AG09309 (cell line): ENCODE measurements around the gene LAPTM4A.

ENCODE experiments used
- DNase-seq: peaks from one replicate; pipeline ENCODE4 v3.0.0-alpha.2; 2010; ENCODE audit warnings: low read depth
- H3K4me3 ChIP-seq: 2 replicates; pipeline ENCODE4 v1.5.1; 2011; ENCODE audit warnings: mild to moderate bottlenecking, low read depth, low read length, moderate library complexity; ENCODE audit not compliant: control insufficient read depth
- CTCF ChIP-seq: IDR thresholded peaks from 2 replicates; pipeline ENCODE4 v1.5.1; 2011; ENCODE audit warnings: mild to moderate bottlenecking, low read depth, low read length, inconsistent platforms; ENCODE audit not compliant: insufficient read depth, control insufficient read depth; ENCODE audit errors: missing control alignments

LAPTM4A gene

GRCh38 chr2:20034218-20034617 is 17.2 kb downstream of the LAPTM4A start:
- no peak for TF ChIP-seq CTCF
- no peak overlapping the region for H3K4me3 ChIP-seq
- DNase-seq: no peak

GRCh38 chr2:20033322-20033721 is 18.1 kb downstream of the LAPTM4A start:
- TF ChIP-seq CTCF: no peak
- no peak for DNase-seq
- no peak overlapping the region for H3K4me3 ChIP-seq

DNA sequence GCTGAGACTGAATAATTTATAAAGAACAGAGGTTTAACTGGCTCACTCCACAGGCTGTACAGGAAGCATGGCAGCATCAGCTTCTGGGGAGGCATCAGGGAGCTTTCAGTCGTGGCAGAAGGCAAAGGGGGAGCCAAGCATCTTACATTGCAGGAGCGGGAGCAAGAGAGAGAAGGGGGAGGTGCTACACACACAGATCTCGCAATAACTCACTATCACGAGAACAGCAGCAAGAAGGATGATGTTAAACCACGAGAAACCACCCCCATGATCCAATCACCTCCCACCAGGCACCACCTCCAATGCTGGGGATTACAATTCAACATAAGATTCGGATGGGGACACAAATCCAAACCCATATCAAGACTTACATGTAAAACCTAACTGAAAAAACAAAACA is 21.2 kb downstream of the LAPTM4A start:
- no peak overlapping the region for H3K4me3 ChIP-seq
- DNase-seq: no peak

DNA sequence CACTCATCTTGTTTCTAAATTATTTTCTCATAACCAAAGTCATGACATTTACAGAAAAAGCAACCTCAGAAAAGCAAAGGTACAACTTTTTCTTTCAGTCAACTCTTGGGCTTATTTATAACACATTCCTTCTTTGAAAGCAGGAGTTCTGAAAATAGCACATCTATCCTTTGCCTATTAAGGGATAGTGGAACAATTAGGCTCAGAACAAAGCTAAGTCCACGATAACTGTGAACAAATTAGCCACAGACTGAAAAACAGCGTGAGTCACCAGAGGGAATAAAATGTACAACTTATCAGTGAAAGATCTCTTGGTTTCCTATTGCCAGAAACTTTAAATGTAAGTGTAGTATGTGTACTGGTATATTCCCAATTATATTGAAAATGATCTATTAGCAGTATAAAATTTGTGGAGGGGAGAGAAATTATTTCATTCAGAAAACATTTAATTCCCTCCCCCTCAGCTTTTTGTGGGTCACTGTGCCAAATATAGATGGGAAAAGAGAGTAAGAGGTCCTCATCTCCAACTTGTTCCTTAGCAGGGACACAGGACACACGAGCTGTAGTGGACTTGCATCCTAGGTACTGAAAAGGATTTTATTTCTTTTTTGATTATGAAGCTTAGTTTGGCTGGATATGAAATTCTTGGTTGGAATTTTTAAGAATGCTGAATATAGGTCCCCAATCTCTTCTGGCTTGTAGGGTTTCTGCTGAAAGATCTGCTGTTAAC is 23.6 kb downstream of the LAPTM4A start:
- H3K4me3 ChIP-seq: no peak overlapping the region
- no peak for DNase-seq

More for the DNA sequence above, 21.2 kb downstream of the LAPTM4A start:
- no peak for TF ChIP-seq CTCF

GRCh38 chr2:20027260-20027677 is 24.2 kb downstream of the LAPTM4A start:
- no peak for DNase-seq
- H3K4me3 ChIP-seq: no peak overlapping the region
- TF ChIP-seq CTCF: no peak

More for the DNA sequence above, 23.6 kb downstream of the LAPTM4A start:
- no peak for TF ChIP-seq CTCF

DNA sequence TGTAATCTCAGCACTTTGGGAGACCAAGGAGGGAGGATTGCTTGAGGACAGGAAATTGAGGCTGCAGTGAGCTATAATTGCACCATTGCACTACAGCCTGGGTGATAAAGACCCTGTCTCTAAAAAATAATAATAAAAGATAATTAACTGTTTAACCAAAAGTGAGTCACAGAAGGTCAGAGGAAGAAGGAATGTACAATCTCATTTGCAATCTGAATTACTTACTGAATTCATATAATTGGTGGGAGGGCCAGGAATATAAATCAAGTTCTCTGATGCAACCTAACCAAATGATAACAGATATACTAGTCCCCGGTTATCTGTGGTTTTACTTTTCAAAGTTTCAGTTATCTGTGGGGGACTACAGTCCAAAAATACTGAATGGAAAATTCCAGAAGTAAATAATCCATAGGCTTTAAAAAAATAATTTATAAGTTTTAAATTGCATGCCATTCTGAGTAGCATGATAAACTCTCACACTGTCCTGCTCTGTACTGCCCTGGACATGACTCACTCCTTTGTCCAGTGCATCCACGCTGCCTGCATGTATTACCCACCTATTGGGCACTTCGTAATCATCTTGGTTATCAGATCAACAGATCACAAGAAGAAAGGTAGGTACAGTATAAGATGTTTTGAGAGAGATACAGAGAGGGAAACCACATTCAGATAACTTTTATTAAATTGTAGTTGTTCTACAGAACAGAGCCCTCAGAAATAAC is 26.2 kb downstream of the LAPTM4A start:
- TF ChIP-seq CTCF: no peak
- no peak overlapping the region for H3K4me3 ChIP-seq
- peak; percentile 18 for DNase-seq
